GM03348 (cell line): ENCODE measurements around the gene GKN2.
A peak's percentile ranks its signal among the peaks of the same experiment; 100 is the strongest.
"Not testable (repeated sequence)": the region's sequence is repeated elsewhere in the genome, so short reads cannot be mapped to it uniquely, and the experiment has no call there.

Experiments used
- DNase-seq: peaks from one replicate; pipeline ENCODE4 v3.0.0; 2012; ENCODE audit warnings: low spot score

GKN2 gene

DNA sequence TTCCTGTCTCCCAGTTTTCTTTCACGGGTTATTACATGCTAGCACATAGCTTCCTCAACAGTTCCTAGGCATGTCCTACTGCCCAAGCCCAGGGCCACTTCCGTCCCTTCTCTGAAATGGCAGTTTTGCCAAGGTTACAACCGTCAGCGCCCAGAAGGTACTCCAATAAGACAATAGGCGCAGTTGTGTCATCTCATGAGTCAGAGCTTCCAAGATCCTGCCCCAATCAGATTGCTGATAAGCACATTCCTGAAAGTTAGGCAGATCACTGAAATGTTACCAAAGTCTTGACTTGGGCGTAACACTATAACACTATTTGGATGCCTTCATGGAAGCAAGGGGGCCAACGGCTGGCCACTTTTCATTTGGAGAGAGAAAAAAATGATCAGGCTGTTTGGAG is 34.2 kb downstream of the GKN2 start:
- no peak for DNase-seq

- no peak for DNase-seq
These were observed 35.5 kb downstream of the GKN2 start for GRCh38 chr2:68917034-68917718.

GRCh38 chr2:68916226-68916625 is 36.5 kb downstream of the GKN2 start:
- DNase-seq, result no peak

- DNase-seq, result no peak
These were observed 37.3 kb downstream of the GKN2 start for GRCh38 chr2:68915393-68915792.

- no peak for DNase-seq
These were observed 39.3 kb downstream of the GKN2 start for GRCh38 chr2:68913359-68913758.

DNA sequence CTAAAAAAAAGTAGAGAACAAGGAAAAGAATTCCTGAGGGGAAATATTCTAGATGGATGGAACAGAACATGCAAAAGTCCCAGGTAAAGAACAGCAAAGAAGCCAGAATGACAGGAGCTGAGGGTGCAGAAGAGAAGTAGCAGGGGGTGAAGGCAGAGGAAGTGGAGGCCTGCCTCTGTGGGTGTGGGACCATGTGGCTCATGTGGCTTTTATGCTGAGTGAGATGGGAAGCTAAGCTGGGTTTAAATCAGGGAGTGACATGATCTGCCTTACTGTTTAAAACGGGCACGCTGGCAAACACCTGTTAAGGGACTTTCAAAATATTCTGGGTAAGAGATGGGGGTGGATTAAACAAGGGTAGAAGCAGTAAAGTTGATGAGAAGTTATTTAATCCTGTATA is 40.0 kb downstream of the GKN2 start:
- DNase-seq, result no peak

- DNase-seq, result no peak
These were observed 40.6 kb downstream of the GKN2 start for GRCh38 chr2:68912111-68912510.

DNA sequence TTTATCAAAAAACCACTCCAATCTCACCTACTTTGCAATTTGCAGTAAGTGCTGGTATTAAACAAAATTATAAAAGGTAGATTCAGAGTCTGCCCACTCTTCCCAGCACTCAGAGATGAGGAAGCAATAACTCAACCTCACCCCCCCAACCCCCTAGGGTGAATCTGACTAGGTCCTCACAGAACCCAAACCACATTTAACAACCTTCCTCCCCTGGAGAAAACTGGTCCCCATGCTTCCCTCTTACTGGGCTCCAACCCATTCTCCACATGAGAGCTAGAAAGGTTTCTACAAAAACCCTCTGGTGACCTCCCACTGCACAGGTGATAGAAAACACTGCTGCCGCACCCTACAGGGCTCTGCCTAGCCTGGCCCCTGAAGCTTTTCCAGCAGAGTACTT is 41.0 kb downstream of the GKN2 start:
- no peak for DNase-seq

- no peak for DNase-seq
These were observed 41.4 kb downstream of the GKN2 start for GRCh38 chr2:68911246-68911645.

DNA sequence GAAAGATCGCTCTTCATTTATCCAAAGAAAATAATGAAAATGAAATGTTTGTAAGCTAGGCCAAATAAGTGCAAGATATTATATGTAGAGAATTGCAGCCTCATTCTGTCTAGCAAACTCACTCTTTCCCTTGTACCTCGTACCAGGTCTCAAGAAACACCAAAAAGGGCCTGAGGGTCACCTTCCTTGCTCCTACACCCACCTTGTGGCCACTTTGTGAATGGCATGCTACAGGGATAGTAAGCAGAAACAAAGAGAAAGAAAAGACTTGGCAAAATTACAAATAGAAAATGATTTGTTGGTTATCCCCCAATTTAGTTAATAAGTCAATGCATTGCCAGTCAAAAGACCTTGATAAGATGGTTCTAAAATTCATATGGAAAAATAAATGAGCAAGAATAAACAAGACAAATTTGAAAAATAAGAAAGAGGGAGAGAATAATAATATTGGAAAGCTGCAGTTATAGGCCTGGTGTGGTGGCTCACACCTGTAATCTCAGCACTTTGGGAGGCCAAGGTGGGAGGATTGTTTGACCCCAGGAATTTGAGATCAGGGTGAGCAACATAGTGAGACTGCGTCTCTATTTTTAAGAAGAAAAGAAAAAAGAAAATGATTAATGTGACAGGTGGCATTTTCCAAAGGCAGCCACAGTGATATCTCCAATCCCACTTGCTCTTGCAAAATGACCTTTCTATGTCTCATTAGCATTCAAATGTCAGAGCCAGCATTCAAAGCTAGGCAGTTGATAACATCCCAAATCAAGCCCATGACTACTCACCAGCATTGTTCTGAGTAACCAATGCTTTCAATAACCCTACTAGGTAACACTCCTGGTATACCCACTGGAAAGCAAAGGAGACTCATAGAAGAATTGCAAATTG is 42.7 kb downstream of the GKN2 start:
- DNase-seq, result peak; percentile 77

GRCh38 chr2:68908392-68908970 is 44.2 kb downstream of the GKN2 start:
- peak; percentile 68 for DNase-seq

DNA sequence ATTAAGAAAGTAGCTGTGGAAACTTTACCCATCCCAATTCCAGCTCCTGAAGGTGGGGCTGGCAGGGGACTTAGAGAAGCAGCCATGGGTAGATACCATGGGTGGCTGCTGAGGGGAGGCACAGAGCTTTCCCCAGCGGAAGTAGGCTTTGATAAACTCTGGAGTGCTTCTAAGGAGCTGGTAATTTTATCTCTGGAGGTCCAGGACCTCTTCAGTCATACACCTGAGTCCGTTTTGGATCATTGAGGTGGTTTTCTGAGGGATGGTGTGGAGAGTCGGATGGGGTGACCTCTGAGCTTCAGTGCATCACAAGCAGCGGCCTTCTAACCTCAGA is 44.8 kb downstream of the GKN2 start:
- DNase-seq, result no peak

DNA sequence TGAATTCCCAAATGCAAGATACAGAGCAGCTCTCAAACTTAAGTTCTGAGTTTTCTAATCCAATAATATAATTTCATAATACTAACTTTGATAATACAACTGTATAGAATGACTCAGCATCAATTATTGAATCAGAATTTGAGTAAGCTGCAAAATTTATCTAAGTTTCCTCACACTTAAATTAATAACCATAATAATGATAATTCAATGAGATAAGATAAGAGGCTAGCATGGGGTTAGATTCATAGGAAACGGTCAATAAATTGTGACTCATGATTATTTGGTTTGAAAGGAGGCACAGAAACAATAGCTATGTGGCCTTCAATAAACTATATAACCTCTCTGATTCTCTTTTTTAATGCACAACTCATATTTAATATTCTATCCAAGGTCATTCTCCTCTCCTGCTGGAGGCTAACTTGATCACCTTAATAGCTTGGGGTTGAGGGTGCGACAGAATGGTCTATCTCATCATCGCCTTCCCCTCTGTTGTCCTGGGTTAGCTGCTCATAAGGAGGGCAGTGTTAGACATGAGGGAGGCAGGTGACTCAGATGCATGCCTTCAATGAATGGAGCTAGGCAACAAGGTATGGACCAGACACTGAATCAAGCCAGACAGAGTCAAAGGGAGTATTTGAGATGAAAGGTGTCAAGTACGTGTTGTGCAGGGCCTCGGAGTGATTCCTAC is 45.3 kb downstream of the GKN2 start:
- DNase-seq, result no peak

DNA sequence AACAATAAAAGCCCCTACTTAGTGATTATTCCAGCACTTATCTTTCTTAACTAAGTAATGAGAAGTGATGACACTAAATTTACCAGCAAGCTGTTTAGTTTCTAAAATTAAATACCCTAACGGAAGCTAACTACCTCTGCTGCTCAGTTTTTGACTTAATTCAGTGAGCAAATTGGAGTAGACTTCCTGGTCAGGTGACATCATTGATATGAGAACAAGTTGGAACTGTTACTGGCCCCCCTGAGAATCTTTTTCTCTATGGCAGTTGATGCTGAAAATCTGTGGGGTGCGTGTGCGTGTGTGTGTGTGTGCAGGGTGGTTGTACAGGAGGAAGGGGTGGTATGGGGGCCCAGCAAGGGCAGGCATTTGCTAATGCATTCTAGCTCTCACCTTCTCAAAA is 46.0 kb downstream of the GKN2 start:
- DNase-seq, result no peak

DNA sequence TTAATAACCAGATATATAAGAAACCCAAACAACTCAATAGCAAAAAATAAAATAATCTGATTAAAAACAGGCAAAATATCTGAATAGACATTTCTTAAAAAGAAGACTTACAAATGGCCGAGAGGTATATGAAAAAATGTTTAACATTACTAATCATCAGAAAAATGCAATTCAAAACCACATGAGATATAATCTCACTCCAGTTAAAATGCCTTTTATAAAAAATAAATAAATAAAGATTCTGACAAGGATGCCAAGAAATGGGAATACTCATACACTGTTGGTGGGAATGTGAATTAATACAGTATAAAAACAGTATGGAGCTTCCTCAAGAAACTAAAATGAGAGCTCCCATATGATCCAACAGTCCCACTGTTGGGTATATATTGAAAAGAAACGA is 47.6 kb downstream of the GKN2 start:
- no peak for DNase-seq

DNA sequence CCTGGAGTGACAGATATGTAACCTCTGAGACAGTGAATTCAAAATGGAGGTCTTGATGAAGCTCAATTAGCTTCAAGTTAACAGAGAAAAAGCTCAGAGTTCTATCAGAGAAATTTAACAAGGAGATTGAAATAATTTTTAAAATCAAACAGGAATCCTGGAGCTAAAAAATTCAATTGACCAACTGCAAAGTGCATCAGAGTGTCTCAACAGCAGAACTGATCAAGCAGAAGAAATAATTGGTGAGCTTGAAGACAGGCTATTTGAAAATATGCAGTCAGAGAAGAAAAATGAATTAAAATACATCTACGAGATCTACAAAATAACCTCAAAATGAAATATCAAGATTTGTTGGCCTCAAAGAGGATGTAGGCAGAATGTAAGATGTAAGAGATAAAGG is 51.1 kb downstream of the GKN2 start:
- no peak for DNase-seq

DNA sequence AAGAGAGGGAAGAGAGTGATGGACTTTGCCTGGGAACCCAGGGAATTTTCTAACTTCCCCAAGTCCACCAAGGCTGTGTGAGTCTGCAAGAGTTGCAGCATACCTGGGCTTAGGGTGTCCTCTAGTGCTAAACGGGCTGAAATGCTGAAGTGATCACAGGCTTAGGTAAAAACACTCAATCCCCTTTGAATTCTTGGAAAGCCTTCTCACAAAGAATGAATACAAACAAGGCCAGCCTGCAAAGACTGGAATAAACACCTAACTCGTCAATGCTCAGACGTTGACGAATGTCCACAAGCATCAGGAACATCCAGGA is 51.5 kb downstream of the GKN2 start:
- DNase-seq, result no peak

- DNase-seq, result no peak
These were observed 52.0 kb downstream of the GKN2 start for GRCh38 chr2:68900496-68901198.

- DNase-seq, result not testable (repeated sequence)
These were observed 56.7 kb downstream of the GKN2 start for GRCh38 chr2:68895981-68896380.
